Activated CD4-positive, alpha-beta T cell treated with anti-CD3 and anti-CD28 coated beads, Interleukin-2, amount 10 ng/mL, durations not matched to agents 24 days and 14 days (primary cell): ENCODE measurements around the gene EGLN1. TPM values are rescaled to one million over a fixed set of nuclear protein-coding genes. Genes with fewer than 3 reads are reported as not detected.
A peak's percentile ranks its signal among the peaks of the same experiment; 100 is the strongest.

Experiments
- DNase-seq: peaks from one replicate; pipeline ENCODE4 v3.0.0; 2022
- H3K27ac Mint-ChIP-seq: one replicate; pipeline ENCODE4 v1.8.0; 2022; ENCODE audit warnings: mild to moderate bottlenecking, mixed read lengths
- H3K27me3 Mint-ChIP-seq: one replicate; pipeline ENCODE4 v1.8.0; 2022; ENCODE audit warnings: mixed read lengths
- H3K36me3 Mint-ChIP-seq: one replicate; pipeline ENCODE4 v1.8.0; 2022; ENCODE audit warnings: low read depth, mild to moderate bottlenecking, mixed read lengths
- H3K4me1 Mint-ChIP-seq: one replicate; pipeline ENCODE4 v1.8.0; 2021; ENCODE audit warnings: mixed read lengths
- H3K4me3 Mint-ChIP-seq: one replicate; pipeline ENCODE4 v1.8.0; 2022; ENCODE audit warnings: mild to moderate bottlenecking, moderate library complexity, mixed read lengths
- H3K9me3 Mint-ChIP-seq: one replicate; pipeline ENCODE4 v1.8.0; 2021; ENCODE audit warnings: mixed read lengths
- intact Hi-C: fragments of 100-400 bp; cut with micrococcal nuclease; formaldehyde crosslinking; loops from one replicate; pipeline ENCODE4 v1.15.1; 2023
- total RNA-seq: library from RNA; stranded (reverse); gene quantifications from 2 replicates; pipeline ENCODE4 v1.2.3, GENCODE V29; 2022

EGLN1 gene
- total RNA-seq, 1 donor from 2014 or later: 21.4 TPM

GRCh38 chr1:231401478-231401877 is 20.6 kb downstream of the EGLN1 start:
- Mint-ChIP-seq H3K27me3 (no peaks in the 10 kb centered on the region), H3K9me3 (no peaks in the 10 kb centered on the region), H3K4me3 (no peak overlapping the region), H3K4me1 (peaks cover 17% of the 10 kb centered on the region), H3K27ac (no peak overlapping the region), H3K36me3 (peaks cover 31% of the 10 kb centered on the region)
- intact Hi-C loops: no loop called here
- DNase-seq: no peak

DNA sequence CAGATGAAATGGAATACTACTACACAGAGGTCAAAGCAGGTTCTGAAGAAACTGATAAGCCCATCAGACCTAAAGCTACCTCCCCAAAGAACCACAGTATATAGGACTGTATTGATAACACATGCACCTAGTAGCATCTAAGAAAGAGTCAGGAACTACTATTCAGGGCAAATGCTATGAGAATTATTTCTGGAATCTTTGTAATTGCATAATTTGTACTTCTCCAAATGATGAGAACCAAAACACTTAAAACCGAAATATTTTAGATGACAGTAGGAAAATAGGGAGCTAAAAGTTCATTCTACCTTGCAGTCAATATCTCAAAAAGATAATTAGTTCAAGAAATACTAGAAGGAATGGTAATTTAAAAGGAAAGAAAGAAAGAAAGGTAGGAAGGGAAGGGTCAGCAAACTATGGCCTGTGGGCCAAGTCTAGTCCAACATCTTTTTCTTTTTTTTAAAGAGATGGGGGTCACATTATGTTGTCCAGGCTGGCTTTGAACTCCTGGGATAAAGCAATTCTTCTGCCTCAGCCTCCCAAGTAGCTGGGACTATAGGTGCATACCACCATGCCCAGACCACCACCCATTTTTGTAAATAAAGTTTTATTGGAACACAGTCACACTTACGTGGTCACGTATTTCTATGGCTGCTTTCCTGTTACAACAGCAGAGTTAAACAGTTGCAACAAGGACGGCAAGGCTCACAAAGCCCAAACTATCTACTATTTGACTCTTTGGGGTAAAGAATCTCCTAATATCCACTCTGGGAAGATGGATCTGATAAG is 24.0 kb downstream of the EGLN1 start:
- H3K4me1 Mint-ChIP-seq: peaks cover 15% of the 10 kb centered on the region
- H3K27ac Mint-ChIP-seq: no peak overlapping the region
- intact Hi-C loops: no loop called here
- DNase-seq: no peak
- H3K36me3 Mint-ChIP-seq: peaks cover 22% of the 10 kb centered on the region
- H3K4me3 Mint-ChIP-seq: no peak overlapping the region
- no peaks in the 10 kb centered on the region for H3K27me3 Mint-ChIP-seq
- no peaks in the 10 kb centered on the region for H3K9me3 Mint-ChIP-seq

- intact Hi-C loops: no loop called here
- Mint-ChIP-seq H3K27me3 (no peaks in the 10 kb centered on the region), H3K36me3 (peaks cover 18% of the 10 kb centered on the region), H3K27ac (no peak overlapping the region), H3K4me1 (peaks cover 20% of the 10 kb centered on the region), H3K4me3 (no peak overlapping the region), H3K9me3 (no peaks in the 10 kb centered on the region)
- no peak for DNase-seq
Observed at GRCh38 chr1:231396643-231397042, 25.4 kb downstream of the EGLN1 start.

GRCh38 chr1:231395998-231396390 is 26.1 kb downstream of the EGLN1 start:
- DNase-seq: no peak
- peaks cover 21% of the 10 kb centered on the region for H3K4me1 Mint-ChIP-seq
- no peaks in the 10 kb centered on the region for H3K9me3 Mint-ChIP-seq
- intact Hi-C loops: no loop called here
- H3K4me3 Mint-ChIP-seq: no peak overlapping the region
- H3K36me3 Mint-ChIP-seq: peaks cover 16% of the 10 kb centered on the region
- no peaks in the 10 kb centered on the region for H3K27me3 Mint-ChIP-seq
- H3K27ac Mint-ChIP-seq: no peak overlapping the region

DNA sequence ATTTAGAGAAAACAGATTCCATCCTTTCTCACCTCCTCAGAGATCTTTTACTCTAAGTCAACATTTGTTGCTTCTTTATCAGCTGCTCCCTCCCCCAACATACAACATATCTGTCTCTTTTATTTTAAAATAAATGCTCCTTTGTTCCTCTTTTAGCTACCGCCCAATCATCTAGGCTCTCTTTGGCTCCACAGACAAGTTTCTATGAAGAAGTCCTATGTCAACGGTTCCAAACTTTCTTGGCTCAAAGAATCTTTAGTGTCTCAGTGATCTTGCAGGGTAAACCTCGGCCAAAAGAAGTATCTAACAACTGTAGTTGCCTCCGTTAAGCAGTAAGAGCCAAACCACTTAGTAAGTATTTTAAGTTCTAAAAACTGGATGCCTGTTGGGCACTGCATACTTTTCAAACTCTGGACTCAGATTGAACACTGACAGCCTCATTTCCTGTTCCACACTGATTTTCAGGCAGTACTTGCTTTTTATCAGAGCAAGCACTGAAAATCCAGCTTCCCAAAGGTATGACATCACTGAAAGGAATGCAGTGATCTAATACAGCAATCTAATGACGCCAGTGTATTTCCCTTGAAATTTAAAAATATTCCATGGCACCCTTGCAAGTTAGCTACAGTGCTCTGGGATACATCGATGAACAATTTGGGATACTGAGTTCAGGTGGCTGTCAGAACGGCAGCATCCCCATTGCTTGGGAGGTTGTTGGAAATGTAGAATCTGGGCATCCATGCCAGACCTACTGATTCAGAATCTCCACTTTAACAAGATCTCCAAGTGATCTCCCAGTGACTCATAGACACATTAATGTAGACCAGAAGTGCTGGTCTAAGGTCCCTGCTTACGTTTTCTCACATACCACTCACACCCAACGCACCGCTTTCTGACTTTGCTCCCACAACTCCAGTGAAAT is 26.8 kb downstream of the EGLN1 start:
- Mint-ChIP-seq H3K9me3 (no peaks in the 10 kb centered on the region), H3K27ac (no peak overlapping the region), H3K36me3 (peaks cover 17% of the 10 kb centered on the region), H3K4me3 (no peak overlapping the region), H3K27me3 (no peaks in the 10 kb centered on the region), H3K4me1 (peaks cover 27% of the 10 kb centered on the region)
- intact Hi-C loops: no loop called here
- no peak for DNase-seq

DNA sequence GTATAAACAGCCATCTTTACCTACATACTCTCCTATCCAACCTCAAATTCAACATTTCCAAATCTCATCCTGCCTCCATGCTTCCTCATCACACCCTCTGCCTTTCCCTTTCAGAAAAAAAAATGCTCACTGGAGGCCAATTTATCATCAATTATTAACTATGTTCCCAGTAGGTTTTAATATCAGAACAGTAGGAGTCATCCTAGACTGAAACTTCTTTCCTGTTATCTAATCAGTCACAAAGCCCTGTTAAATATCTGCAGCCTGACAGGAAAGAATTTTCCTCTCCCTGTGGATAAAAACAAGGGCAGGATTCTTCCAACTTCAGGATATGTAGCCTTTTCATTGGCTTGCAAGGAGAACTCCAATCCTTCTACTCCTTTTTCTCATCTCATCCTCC is 28.4 kb downstream of the EGLN1 start:
- no peak overlapping the region for H3K4me3 Mint-ChIP-seq
- DNase-seq: no peak
- no peaks in the 10 kb centered on the region for H3K9me3 Mint-ChIP-seq
- intact Hi-C loops: no loop called here
- no peaks in the 10 kb centered on the region for H3K27me3 Mint-ChIP-seq
- H3K36me3 Mint-ChIP-seq: peaks cover 17% of the 10 kb centered on the region
- peaks cover 35% of the 10 kb centered on the region for H3K4me1 Mint-ChIP-seq
- no peak overlapping the region for H3K27ac Mint-ChIP-seq

- peaks cover 42% of the 10 kb centered on the region for H3K4me1 Mint-ChIP-seq
- no peak overlapping the region for H3K4me3 Mint-ChIP-seq
- H3K36me3 Mint-ChIP-seq: peaks cover 17% of the 10 kb centered on the region
- H3K9me3 Mint-ChIP-seq: no peaks in the 10 kb centered on the region
- H3K27me3 Mint-ChIP-seq: no peaks in the 10 kb centered on the region
- no peak for DNase-seq
- no peak overlapping the region for H3K27ac Mint-ChIP-seq
- intact Hi-C loops: no loop called here
Observed at GRCh38 chr1:231392389-231393131, 29.5 kb downstream of the EGLN1 start.

DNA sequence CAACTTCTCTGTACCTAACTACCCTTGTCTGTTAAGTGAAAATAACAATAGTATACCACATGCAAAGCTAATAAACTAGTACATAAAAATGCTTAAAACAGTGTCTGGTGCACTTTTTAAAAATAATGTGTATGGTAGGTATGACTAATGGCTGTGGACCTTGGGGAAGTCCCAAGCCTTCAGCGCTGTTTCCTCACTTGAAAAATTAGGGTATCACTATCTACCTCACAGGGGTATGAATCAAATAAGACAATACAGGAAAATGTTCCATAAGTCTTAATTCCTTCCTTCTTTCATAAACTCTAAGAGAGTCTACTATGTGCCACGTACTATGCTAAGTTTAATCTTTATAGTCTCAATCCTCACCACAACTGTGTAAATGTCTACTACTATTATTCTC is 32.0 kb downstream of the EGLN1 start:
- H3K27ac Mint-ChIP-seq: peak overlapping the region; percentile 50
- no peak for DNase-seq
- peaks cover 13% of the 10 kb centered on the region for H3K36me3 Mint-ChIP-seq
- H3K4me1 Mint-ChIP-seq: peaks cover 35% of the 10 kb centered on the region
- no peaks in the 10 kb centered on the region for H3K27me3 Mint-ChIP-seq
- intact Hi-C loops: loop anchor here (1.0 kb wide), 1 partner anchor 13 kb away; no protein-coding TSS in a partner anchor
- H3K4me3 Mint-ChIP-seq: peak overlapping the region; percentile 39
- no peaks in the 10 kb centered on the region for H3K9me3 Mint-ChIP-seq

DNA sequence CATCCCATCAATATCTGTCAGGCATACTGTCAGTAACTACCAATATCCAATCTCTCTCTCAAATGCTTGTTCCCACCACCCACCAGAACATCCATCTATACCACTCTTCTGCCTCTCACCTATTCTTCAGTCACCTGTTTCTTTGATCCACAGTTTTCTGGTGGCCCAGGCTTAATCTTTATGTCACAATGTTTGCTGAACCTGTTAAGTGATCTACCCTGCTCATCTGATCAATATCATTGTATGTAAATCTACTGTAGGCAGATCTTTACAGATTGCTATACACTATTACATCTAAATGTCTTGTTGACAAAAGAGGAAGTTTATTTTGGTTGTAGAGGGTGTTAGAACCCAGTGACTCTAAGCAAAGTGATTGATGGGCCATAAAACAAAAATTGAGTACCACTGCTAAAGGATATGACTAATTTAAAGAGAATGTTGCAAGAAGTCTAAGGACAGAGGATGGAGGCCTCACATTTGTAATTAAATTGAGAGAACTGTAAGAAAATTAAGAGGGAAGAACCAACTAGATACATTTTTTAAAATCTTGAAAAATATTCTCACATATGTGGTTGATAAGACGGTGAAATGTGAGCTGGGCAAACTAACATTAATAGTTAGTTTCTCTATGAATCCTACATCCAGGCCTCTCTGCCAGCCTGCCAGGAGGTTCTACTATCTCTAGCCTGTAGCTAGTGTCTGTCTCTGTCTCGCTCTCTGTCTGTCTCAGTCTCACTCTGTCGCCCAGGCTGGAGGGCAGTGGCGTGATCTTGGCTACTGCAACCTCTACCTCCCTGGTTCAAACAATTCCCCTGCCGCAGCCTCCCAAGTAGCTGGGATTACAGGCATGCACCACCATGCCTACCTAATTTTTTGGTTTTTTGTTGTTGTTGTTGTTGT is 34.1 kb downstream of the EGLN1 start:
- no peak overlapping the region for H3K4me3 Mint-ChIP-seq
- no peaks in the 10 kb centered on the region for H3K27me3 Mint-ChIP-seq
- no peak for DNase-seq
- peaks cover 35% of the 10 kb centered on the region for H3K4me1 Mint-ChIP-seq
- peak overlapping the region; percentile 50 for H3K27ac Mint-ChIP-seq
- intact Hi-C loops: no loop called here
- H3K9me3 Mint-ChIP-seq: no peaks in the 10 kb centered on the region
- H3K36me3 Mint-ChIP-seq: peaks cover 13% of the 10 kb centered on the region

DNA sequence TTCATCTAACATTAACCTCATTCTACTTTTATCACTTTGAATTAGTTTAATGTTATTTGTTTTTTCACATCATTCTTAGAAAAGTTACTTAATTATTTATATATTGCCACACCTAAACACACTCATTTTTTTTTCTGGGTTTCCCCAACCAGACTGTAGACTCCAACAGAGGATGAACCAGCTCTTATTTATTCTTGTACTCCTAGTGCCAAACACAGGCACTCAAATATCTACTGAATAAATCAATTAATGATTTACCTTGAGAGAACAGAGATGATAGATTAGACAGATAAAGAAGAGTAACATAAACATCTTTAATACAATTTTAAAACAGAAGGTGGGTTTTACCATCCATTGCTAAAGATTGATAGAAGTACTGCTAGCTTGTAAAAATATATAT is 35.6 kb downstream of the EGLN1 start:
- intact Hi-C loops: no loop called here
- H3K9me3 Mint-ChIP-seq: no peaks in the 10 kb centered on the region
- H3K4me3 Mint-ChIP-seq: no peak overlapping the region
- H3K4me1 Mint-ChIP-seq: peaks cover 32% of the 10 kb centered on the region
- no peak overlapping the region for H3K27ac Mint-ChIP-seq
- no peak for DNase-seq
- no peaks in the 10 kb centered on the region for H3K27me3 Mint-ChIP-seq
- H3K36me3 Mint-ChIP-seq: peaks cover 10% of the 10 kb centered on the region

DNA sequence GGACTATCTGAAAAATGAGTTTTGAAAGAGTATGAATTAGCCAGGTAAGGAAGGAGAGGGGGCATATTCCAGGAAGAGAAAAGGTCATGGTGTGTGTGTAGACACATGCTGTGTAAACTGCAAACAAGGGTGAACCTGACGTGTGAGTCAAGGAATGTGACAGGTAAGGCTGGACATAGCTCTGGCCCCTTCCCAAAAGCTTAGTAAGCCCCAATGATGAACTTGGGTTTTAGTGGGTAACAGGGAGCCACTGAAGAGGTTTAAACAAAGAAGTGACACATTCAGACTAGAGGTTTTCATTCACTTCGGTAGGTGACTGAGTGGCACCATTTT is 36.7 kb downstream of the EGLN1 start:
- no peak overlapping the region for H3K4me3 Mint-ChIP-seq
- H3K9me3 Mint-ChIP-seq: no peaks in the 10 kb centered on the region
- DNase-seq: no peak
- no peaks in the 10 kb centered on the region for H3K27me3 Mint-ChIP-seq
- H3K27ac Mint-ChIP-seq: no peak overlapping the region
- peaks cover 26% of the 10 kb centered on the region for H3K4me1 Mint-ChIP-seq
- peaks cover 9% of the 10 kb centered on the region for H3K36me3 Mint-ChIP-seq
- intact Hi-C loops: no loop called here

- Mint-ChIP-seq H3K27ac (no peak overlapping the region), H3K27me3 (no peaks in the 10 kb centered on the region), H3K4me3 (no peak overlapping the region), H3K4me1 (peaks cover 22% of the 10 kb centered on the region), H3K9me3 (no peaks in the 10 kb centered on the region), H3K36me3 (peaks cover 6% of the 10 kb centered on the region)
- intact Hi-C loops: no loop called here
- no peak for DNase-seq
Observed at GRCh38 chr1:231384696-231385415, 37.2 kb downstream of the EGLN1 start.
